HepG2 (cell line): ENCODE results near the gene TAF1A. TPM values are rescaled to one million over a fixed set of nuclear protein-coding genes. Genes with fewer than 3 reads are reported as not detected.

ENCODE experiments used
- ATAC-seq: fragments of 200-7000 bp; cut with Tn5 transposase; 3 replicates; pipeline ENCODE4 v1.9.1; 2020; ENCODE audit warnings: mild to moderate bottlenecking, moderate library complexity
- BruUV-seq: library from RNA; stranded (reverse); fragments of 400-500 nt; replicated peaks from 2 replicates; lab custom pipeline; 2021; lab: Mats Ljungman, UMichigan
- CTCF ChIA-PET: fragments of 300-600 bp; formaldehyde crosslinking; extraction: SDS; loops from one replicate; lab custom pipeline; 2021; ENCODE audit warnings: low total read pairs, inconsistent platforms, low intra/inter-chr PET ratio; lab: Yijun Ruan, JAX
- POLR2A ChIA-PET: fragments of 350-600 bp; sonication (Branson Sonifier 250); formaldehyde crosslinking; loops from one replicate; lab custom pipeline; 2020; ENCODE audit warnings: antibody characterized with exemption, inconsistent platforms; lab: Yijun Ruan, JAX
- DNase-seq: peaks from one replicate; pipeline ENCODE4 v3.0.0-alpha.2; 2015; ENCODE audit warnings: low spot score
- FAIRE-seq: peaks from 3 replicates; lab custom pipeline; 2011; peaks lifted over from hg19 to GRCh38; lab: Jason Lieb, UNC
- H2AFZ ChIP-seq: one replicate; pipeline ENCODE4 v1.6.1; 2011; ENCODE audit warnings: low read length, inconsistent platforms
- H3K27ac ChIP-seq: fragments of 300-600 bp; 3 replicates; pipeline ENCODE4 v1.8.0; 2011; ENCODE audit warnings: mixed run types, mild to moderate bottlenecking, mixed read lengths, low read length, inconsistent platforms; ENCODE audit not compliant: insufficient read depth; ENCODE audit errors: extremely low read length
- H3K27me3 ChIP-seq, 2 experiments: fragments of 200-600 bp in 1 of 2; 2 replicates in 1 of 2; 3 replicates in 1 of 2; pipeline versions ENCODE4 v1.6.0 to v1.8.0; 2011; ENCODE audit warnings: low read length in 2 of 2, mild to moderate bottlenecking in 2 of 2, moderate library complexity in 2 of 2, inconsistent platforms in 1 of 2; ENCODE audit not compliant: insufficient read depth in 2 of 2, control insufficient read depth in 1 of 2
- H3K36me3 ChIP-seq, 2 experiments: fragments of 200-600 bp in 1 of 2; replicated peaks in 1 of 2; 2 replicates in 1 of 2; 3 replicates in 1 of 2; pipeline versions ENCODE4 v1.5.1 to v1.8.0; 2011; ENCODE audit warnings: low read length in 2 of 2, inconsistent platforms in 1 of 2; ENCODE audit not compliant: insufficient read depth in 2 of 2, control insufficient read depth in 1 of 2
- H3K4me1 ChIP-seq: 2 replicates; pipeline ENCODE4 v1.5.1; 2012; ENCODE audit warnings: low read length, inconsistent platforms; ENCODE audit not compliant: insufficient read depth
- H3K4me2 ChIP-seq: 2 replicates; pipeline ENCODE4 v1.6.0; 2011; ENCODE audit warnings: low read depth, low read length, inconsistent platforms
- H3K4me3 ChIP-seq, 3 experiments: fragments of 200-600 bp in 1 of 3; sonication (generic), shearing (Covaris generic) in 1 of 3; replicated peaks in 1 of 3; 2 replicates each; pipeline ENCODE4 v1.5.1; 2011 to 2016; ENCODE audit warnings: low read length in 3 of 3, inconsistent platforms in 2 of 3, low read depth in 2 of 3, mild to moderate bottlenecking in 2 of 3, control low read depth in 1 of 3, mixed read lengths in 1 of 3; ENCODE audit not compliant: insufficient read depth in 1 of 3
- H3K79me2 ChIP-seq: one replicate; pipeline ENCODE4 v1.6.1; 2011; ENCODE audit warnings: low read length, inconsistent platforms; ENCODE audit not compliant: insufficient read depth
- H3K9ac ChIP-seq: 2 replicates; pipeline ENCODE4 v1.6.0; 2011; ENCODE audit warnings: mild to moderate bottlenecking, low read depth, low read length, inconsistent platforms; ENCODE audit not compliant: insufficient read depth
- H3K9me3 ChIP-seq: 2 replicates; pipeline ENCODE4 v1.5.1; 2012; ENCODE audit warnings: mild to moderate bottlenecking, low read length
- H4K20me1 ChIP-seq: 2 replicates; pipeline ENCODE4 v1.6.0; 2011; ENCODE audit warnings: inconsistent platforms, mild to moderate bottlenecking, low read length, moderate library complexity; ENCODE audit not compliant: insufficient read depth
- ATM ChIP-seq: fragments of 450-650 bp; IDR thresholded peaks from 2 replicates; pipeline ENCODE4 v1.7.1; 2017; ENCODE audit warnings: mild to moderate bottlenecking, borderline replicate concordance
- CHD4 ChIP-seq: fragments of 200-600 bp; sonication (generic); IDR thresholded peaks from 2 replicates; pipeline ENCODE4 v1.7.0; 2017; ENCODE audit warnings: mild to moderate bottlenecking, low read length, borderline replicate concordance
- DNMT3B ChIP-seq: conservative IDR thresholded peaks from 2 replicates; pipeline ENCODE4 v1.6.1; 2016; ENCODE audit warnings: missing biosample characterization, control low read depth
- HDAC6 ChIP-seq: fragments of 200-600 bp; sonication (generic); IDR thresholded peaks from 2 replicates; pipeline ENCODE4 v1.7.0; 2017; ENCODE audit warnings: mild to moderate bottlenecking, antibody characterized with exemption, low read length, low read depth
- MTF1 ChIP-seq: sonication (generic); formaldehyde crosslinking; IDR thresholded peaks from 2 replicates; pipeline ENCODE4 v1.5.0; 2020; ENCODE audit warnings: missing genetic modification reagents
- NCOA1 ChIP-seq: sonication (generic); formaldehyde crosslinking; IDR thresholded peaks from 2 replicates; pipeline ENCODE4 v1.9.0; 2021; ENCODE audit warnings: missing genetic modification reagents
- ZC3H13 ChIP-seq: sonication (generic); formaldehyde crosslinking; IDR thresholded peaks from 2 replicates; pipeline ENCODE4 v1.8.1; 2023; ENCODE audit warnings: mild to moderate bottlenecking, missing genetic modification reagents, moderate library complexity
- ZNF121 ChIP-seq: sonication (generic); formaldehyde crosslinking; IDR thresholded peaks from 2 replicates; pipeline ENCODE4 v1.5.0; 2020; ENCODE audit warnings: mild to moderate bottlenecking, missing genetic modification reagents
- WGBS: methylation state at CpG from one replicate; pipeline ENCODE4 v1.1.6; 2017; ENCODE audit warnings: low lambda C conversion rate; 5-methylcytosine and 5-hydroxymethylcytosine counted together
- in situ Hi-C: cut with HindIII; loops from 2 replicates; pipeline ENCODE4 v1.10.0; 2017; ENCODE audit warnings: low pct_unique_long_range_greater_than_20kb; ENCODE audit not compliant: extremely low pct_ligation_motif_present
- intact Hi-C: fragments of 100-400 bp; cut with micrococcal nuclease; formaldehyde crosslinking; loops from one replicate; pipeline ENCODE4 v1.10.0; 2022; ENCODE audit not compliant: unreplicated experiment
- polyA plus RNA-seq, 8 experiments: library from polyadenylated mRNA; depleted of rRNA in 3 of 8; stranded (reverse) in 7 of 8; unstranded in 1 of 8; fragments of >200 nt; fragmentation: Illumina TruSeq in 4 of 8; extraction: Trizol in 4 of 8; gene quantifications; 2 replicates each; pipeline versions ENCODE4 v1.2.1 to v1.2.3, GENCODE V29; 2011 to 2016; ENCODE audit warnings: low read depth in 4 of 8, missing spikeins in 1 of 8, mixed read lengths in 1 of 8; ENCODE audit not compliant: insufficient read depth in 1 of 8
- total RNA-seq, 5 experiments: library from RNA; depleted of rRNA; stranded (reverse); fragments of >200 nt; fragmentation: Illumina TruSeq; extraction: Trizol; gene quantifications; 2 replicates each; pipeline ENCODE4 v1.2.3, GENCODE V29; 2016; ENCODE audit warnings: low read depth in 1 of 5
- TF ChIP-seq, protein P1 (sequence below): IDR thresholded peaks from 2 replicates; pipeline ENCODE4 v1.6.1; 2018; ENCODE audit warnings: missing genetic modification reagents, mild to moderate bottlenecking, missing compliant biosample characterization
- TF ChIP-seq, protein P2 (sequence below): fragments of 450-650 bp; IDR thresholded peaks from 2 replicates; pipeline ENCODE4 v1.6.1; 2016
- TF ChIP-seq, protein P3 (sequence below): sonication (generic); formaldehyde crosslinking; IDR thresholded peaks from 2 replicates; pipeline ENCODE4 v1.5.0; 2020; ENCODE audit warnings: mild to moderate bottlenecking, missing genetic modification reagents
- TF ChIP-seq, protein P4 (sequence below): sonication (generic); formaldehyde crosslinking; IDR thresholded peaks from 2 replicates; pipeline ENCODE4 v1.4.0; 2020; ENCODE audit warnings: missing genetic modification reagents

Gene TAF1A
- total and polyA plus RNA-seq, 2 of the 13 experiments (the other 11 are each of a cell fraction or from before 2014, with no cell fraction given): 3.3 to 10.7 TPM

DNA sequence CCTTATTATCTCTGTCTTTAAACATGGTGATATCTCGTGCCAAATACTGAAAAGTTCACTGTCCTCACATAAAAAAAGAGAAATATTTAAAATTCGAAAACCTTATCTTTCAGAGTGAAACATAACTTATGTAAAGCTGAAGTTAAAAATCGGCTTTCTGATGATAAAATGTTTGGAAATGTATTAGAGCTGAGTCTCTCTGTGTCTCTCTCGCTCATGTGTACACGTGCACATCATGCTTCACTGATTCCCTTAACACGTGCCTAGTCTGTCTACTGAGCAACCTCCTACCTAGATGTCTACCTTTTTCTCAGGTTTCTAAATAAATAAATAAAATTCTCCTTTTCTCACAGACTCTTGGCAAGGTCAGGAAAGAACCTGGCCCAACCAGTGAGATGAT lies 58.9 kb downstream of the TAF1A start:
- Histone ChIP-seq H2AFZ (no peak overlapping the region), H3K9me3 (no peaks in the 10 kb centered on the region), H3K36me3 (no peaks in the 10 kb centered on the region), H3K27me3 (no peaks in the 10 kb centered on the region), H3K4me1 (no peaks in the 10 kb centered on the region), H3K79me2 (no peaks in the 10 kb centered on the region), H3K4me2 (no peak overlapping the region), H3K27ac (no peak overlapping the region), H3K9ac (no peak overlapping the region), H3K4me3 (no peak overlapping the region), H4K20me1 (no peaks in the 10 kb centered on the region)
- intact Hi-C loops: no loop called here
- ChIA-PET CTCF (no interaction called here), POLR2A (no interaction called here)
- TF ChIP-seq, protein P1, sequence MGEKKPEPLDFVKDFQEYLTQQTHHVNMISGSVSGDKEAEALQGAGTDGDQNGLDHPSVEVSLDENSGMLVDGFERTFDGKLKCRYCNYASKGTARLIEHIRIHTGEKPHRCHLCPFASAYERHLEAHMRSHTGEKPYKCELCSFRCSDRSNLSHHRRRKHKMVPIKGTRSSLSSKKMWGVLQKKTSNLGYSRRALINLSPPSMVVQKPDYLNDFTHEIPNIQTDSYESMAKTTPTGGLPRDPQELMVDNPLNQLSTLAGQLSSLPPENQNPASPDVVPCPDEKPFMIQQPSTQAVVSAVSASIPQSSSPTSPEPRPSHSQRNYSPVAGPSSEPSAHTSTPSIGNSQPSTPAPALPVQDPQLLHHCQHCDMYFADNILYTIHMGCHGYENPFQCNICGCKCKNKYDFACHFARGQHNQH (CRISPR knock-in tag): no peak
- TF ChIP-seq ATM (no peak), CHD4 (no peak)
- TF ChIP-seq, protein P2, sequence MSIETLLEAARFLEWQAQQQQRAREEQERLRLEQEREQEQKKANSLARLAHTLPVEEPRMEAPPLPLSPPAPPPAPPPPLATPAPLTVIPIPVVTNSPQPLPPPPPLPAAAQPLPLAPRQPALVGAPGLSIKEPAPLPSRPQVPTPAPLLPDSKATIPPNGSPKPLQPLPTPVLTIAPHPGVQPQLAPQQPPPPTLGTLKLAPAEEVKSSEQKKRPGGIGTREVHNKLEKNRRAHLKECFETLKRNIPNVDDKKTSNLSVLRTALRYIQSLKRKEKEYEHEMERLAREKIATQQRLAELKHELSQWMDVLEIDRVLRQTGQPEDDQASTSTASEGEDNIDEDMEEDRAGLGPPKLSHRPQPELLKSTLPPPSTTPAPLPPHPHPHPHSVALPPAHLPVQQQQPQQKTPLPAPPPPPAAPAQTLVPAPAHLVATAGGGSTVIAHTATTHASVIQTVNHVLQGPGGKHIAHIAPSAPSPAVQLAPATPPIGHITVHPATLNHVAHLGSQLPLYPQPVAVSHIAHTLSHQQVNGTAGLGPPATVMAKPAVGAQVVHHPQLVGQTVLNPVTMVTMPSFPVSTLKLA: 0 out of 2 replicates have a peak, but pooled peaks have one; percentile 9
- ATAC-seq: no peak
- no TSS peak for BruUV-seq
- no peak for DNase-seq
- 45% methylated on average over 6 of the region's 6 CpGs for WGBS
- no peak for FAIRE-seq
- in situ Hi-C loops: no loop called here

DNA sequence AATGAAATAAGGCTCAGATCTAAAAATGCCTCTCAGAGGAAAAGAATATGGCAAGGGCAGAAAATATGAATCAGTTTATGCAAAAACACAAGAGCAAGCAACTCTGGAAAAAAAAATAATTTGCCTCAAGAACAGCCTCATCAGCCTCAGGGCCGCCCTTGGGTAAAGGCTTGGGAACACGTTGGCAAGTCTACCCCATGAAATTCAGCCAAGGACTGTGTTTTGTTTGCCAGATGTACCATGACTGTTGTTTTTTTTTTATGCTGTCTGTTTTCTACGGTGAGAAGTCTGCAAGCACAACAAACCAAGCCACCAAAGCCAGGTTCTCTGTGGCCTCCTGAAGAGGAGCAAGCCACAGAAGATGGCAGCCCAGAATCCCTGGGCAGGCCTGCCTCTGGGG lies 59.8 kb downstream of the TAF1A start:
- Histone ChIP-seq H3K4me3 (no peak overlapping the region), H3K27me3 (no peaks in the 10 kb centered on the region), H3K4me1 (no peaks in the 10 kb centered on the region), H3K4me2 (no peak overlapping the region), H3K36me3 (no peaks in the 10 kb centered on the region), H3K9me3 (no peaks in the 10 kb centered on the region), H3K9ac (no peak overlapping the region), H4K20me1 (no peaks in the 10 kb centered on the region), H2AFZ (no peak overlapping the region), H3K79me2 (no peaks in the 10 kb centered on the region), H3K27ac (no peak overlapping the region)
- no TSS peak for BruUV-seq
- FAIRE-seq (no peak), ATAC-seq (no peak), DNase-seq (no peak)
- CTCF ChIA-PET: no interaction called here
- WGBS: 49% methylated on average over 3 of the region's 3 CpGs
- in situ Hi-C loops: no loop called here
- POLR2A ChIA-PET: no interaction called here
- intact Hi-C loops: no loop called here
- TF ChIP-seq NCOA1: no peak
- TF ChIP-seq HDAC6: no peak
- TF ChIP-seq, protein P3, sequence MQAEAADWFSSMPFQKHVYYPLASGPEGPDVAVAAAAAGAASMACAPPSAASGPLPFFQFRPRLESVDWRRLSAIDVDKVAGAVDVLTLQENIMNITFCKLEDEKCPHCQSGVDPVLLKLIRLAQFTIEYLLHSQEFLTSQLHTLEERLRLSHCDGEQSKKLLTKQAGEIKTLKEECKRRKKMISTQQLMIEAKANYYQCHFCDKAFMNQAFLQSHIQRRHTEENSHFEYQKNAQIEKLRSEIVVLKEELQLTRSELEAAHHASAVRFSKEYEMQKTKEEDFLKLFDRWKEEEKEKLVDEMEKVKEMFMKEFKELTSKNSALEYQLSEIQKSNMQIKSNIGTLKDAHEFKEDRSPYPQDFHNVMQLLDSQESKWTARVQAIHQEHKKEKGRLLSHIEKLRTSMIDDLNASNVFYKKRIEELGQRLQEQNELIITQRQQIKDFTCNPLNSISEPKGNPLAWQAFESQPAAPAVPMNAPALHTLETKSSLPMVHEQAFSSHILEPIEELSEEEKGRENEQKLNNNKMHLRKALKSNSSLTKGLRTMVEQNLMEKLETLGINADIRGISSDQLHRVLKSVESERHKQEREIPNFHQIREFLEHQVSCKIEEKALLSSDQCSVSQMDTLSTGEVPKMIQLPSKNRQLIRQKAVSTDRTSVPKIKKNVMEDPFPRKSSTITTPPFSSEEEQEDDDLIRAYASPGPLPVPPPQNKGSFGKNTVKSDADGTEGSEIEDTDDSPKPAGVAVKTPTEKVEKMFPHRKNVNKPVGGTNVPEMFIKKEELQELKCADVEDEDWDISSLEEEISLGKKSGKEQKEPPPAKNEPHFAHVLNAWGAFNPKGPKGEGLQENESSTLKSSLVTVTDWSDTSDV (CRISPR knock-in tag): no peak
- no peak for TF ChIP-seq ZNF121
- TF ChIP-seq, protein P4, sequence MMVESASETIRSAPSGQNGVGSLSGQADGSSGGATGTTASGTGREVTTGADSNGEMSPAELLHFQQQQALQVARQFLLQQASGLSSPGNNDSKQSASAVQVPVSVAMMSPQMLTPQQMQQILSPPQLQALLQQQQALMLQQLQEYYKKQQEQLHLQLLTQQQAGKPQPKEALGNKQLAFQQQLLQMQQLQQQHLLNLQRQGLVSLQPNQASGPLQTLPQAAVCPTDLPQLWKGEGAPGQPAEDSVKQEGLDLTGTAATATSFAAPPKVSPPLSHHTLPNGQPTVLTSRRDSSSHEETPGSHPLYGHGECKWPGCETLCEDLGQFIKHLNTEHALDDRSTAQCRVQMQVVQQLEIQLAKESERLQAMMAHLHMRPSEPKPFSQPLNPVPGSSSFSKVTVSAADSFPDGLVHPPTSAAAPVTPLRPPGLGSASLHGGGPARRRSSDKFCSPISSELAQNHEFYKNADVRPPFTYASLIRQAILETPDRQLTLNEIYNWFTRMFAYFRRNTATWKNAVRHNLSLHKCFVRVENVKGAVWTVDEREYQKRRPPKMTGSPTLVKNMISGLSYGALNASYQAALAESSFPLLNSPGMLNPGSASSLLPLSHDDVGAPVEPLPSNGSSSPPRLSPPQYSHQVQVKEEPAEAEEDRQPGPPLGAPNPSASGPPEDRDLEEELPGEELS: no peak
- no peak for TF ChIP-seq MTF1 (CRISPR knock-in tag)
- no peak for TF ChIP-seq DNMT3B (CRISPR knock-in tag)
- no peak for TF ChIP-seq ZC3H13 (CRISPR knock-in tag)
